ENCODE data around the gene MSLN. TPM values are rescaled to one million over a fixed set of nuclear protein-coding genes. Genes with fewer than 3 reads are reported as not detected.

Gene MSLN
- total and polyA plus RNA-seq, 2 experiments from 2014 or later, result 0.10 TPM; not detected in 1

- Histone ChIP-seq H3F3A (replicated peaks; ENCODE audit: low read depth) (0 out of 2 replicates have a peak, but pooled peaks cover 5% of the 10 kb centered on the region), H2AFZ (no peak overlapping the region), H3K4me1 (ENCODE audit: insufficient read depth) (peaks cover 5% of the 10 kb centered on the region), H3K27ac (ENCODE audit: low read depth) (no peak overlapping the region), H3K27me3 (ENCODE audit: insufficient read depth) (no peaks in the 10 kb centered on the region), H3K4me3 (no peak overlapping the region), H3K36me3 (ENCODE audit: insufficient read depth) (no peaks in the 10 kb centered on the region), H3K79me2 (replicated peaks; ENCODE audit: insufficient read depth) (no peaks in the 10 kb centered on the region), H4K20me1 (replicated peaks; ENCODE audit: insufficient read depth) (no peaks in the 10 kb centered on the region), H3K9me2 (ENCODE audit: insufficient read depth) (no peaks in the 10 kb centered on the region), H3K4me2 (no peak overlapping the region)
- no peaks in the 10 kb centered on the region; the same call in 2 of the 3 replicates for H3K9me3 Mint-ChIP-seq
- no peak overlapping the region for H3K4me3 Mint-ChIP-seq
- H3K4me1 Mint-ChIP-seq, result peaks cover 21% of the 10 kb centered on the region
- H3K27me3 Mint-ChIP-seq (ENCODE audit: insufficient read depth, low read depth, poor library complexity), result peaks cover 16% of the 10 kb centered on the region
- H3K36me3 Mint-ChIP-seq (ENCODE audit: low read depth), result no peaks in the 10 kb centered on the region
- no peak for DNase-seq (ENCODE audit: low spot score)
- TF ChIP-seq CREB1 (CRISPR knock-in tag; IDR thresholded peaks at IDR 0.05; ENCODE audit: low read depth), result no peak
- no peak for TF ChIP-seq ETS1 (IDR thresholded peaks at IDR 0.05)
- TF ChIP-seq STAT1 (IDR thresholded peaks at IDR 0.05; ENCODE audit: unreplicated experiment), result no peak
- no peak for ATAC-seq
- no peak overlapping the region for H3K27ac Mint-ChIP-seq
These were observed 11.5 kb upstream of the MSLN start for GRCh38 chr16:749010-749409.

GRCh38 chr16:750485-750884 lies 10.0 kb upstream of the MSLN start:
- no peaks in the 10 kb centered on the region for H3K27me3 ChIP-seq (ENCODE audit: insufficient read depth)
- DNase-seq (ENCODE audit: low spot score) (no peak), ATAC-seq (no peak)
- peaks cover 5% of the 10 kb centered on the region for H3K4me1 ChIP-seq (ENCODE audit: insufficient read depth)
- no peak overlapping the region for H3K27ac Mint-ChIP-seq
- H3K27me3 Mint-ChIP-seq (ENCODE audit: insufficient read depth, low read depth, poor library complexity), result peaks cover 19% of the 10 kb centered on the region
- no peaks in the 10 kb centered on the region; the same call in 2 of the 3 replicates for H3K9me3 Mint-ChIP-seq
- H3K36me3 ChIP-seq (ENCODE audit: insufficient read depth), result no peaks in the 10 kb centered on the region
- H3K4me3 Mint-ChIP-seq, result no peak overlapping the region
- no peaks in the 10 kb centered on the region for H3K79me2 ChIP-seq (replicated peaks; ENCODE audit: insufficient read depth)
- H3F3A ChIP-seq (replicated peaks; ENCODE audit: low read depth), result 0 out of 2 replicates have a peak, but pooled peaks cover 5% of the 10 kb centered on the region
- H3K36me3 Mint-ChIP-seq (ENCODE audit: low read depth), result no peaks in the 10 kb centered on the region
- no peak for TF ChIP-seq POLR2AphosphoS5 (IDR thresholded peaks at IDR 0.05; ENCODE audit: low read depth)
- no peak for TF ChIP-seq CREB1 (CRISPR knock-in tag; IDR thresholded peaks at IDR 0.05; ENCODE audit: low read depth)
- no peak for TF ChIP-seq EZH2 (IDR thresholded peaks at IDR 0.05; ENCODE audit: low read depth, unreplicated experiment)
- no peak for TF ChIP-seq EZH2phosphoT487 (IDR thresholded peaks at IDR 0.05; ENCODE audit: unreplicated experiment)
- no peak for TF ChIP-seq STAT1 (IDR thresholded peaks at IDR 0.05; ENCODE audit: unreplicated experiment)
- no peak for TF ChIP-seq ZNF462 (CRISPR knock-in tag; IDR thresholded peaks at IDR 0.05)
- no peak for TF ChIP-seq ZNF114 (CRISPR knock-in tag; IDR thresholded peaks at IDR 0.05)
- H3K27ac ChIP-seq (ENCODE audit: low read depth), result no peak overlapping the region
- H4K20me1 ChIP-seq (replicated peaks; ENCODE audit: insufficient read depth), result no peaks in the 10 kb centered on the region
- H3K4me1 Mint-ChIP-seq, result peaks cover 21% of the 10 kb centered on the region
- H2AFZ ChIP-seq, result no peak overlapping the region
- H3K9me2 ChIP-seq (ENCODE audit: insufficient read depth), result no peaks in the 10 kb centered on the region
- H3K4me2 ChIP-seq, result no peak overlapping the region
- H3K4me3 ChIP-seq, result no peak overlapping the region
